Skin epidermis (tissue), 12 donors: ENCODE data around the gene HERPUD1.
"Not testable (repeated sequence)": the region's sequence is repeated elsewhere in the genome, so short reads cannot be mapped to it uniquely, and the experiment has no call there.

Experiments
- H3K27ac ChIP-seq, 21 experiments: fragments of 200-600 bp; sonication (generic) in 11 of 21; one replicate each; pipeline ENCODE4 v1.5.0; 2020; ENCODE audit warnings: mild to moderate bottlenecking in 3 of 21, inconsistent platforms in 2 of 21, moderate library complexity in 2 of 21
- H3K4me3 ChIP-seq, 7 experiments: fragments of 200-600 bp; sonication (generic) in 2 of 7; one replicate each; pipeline ENCODE4 v1.5.0; 2020; ENCODE audit warnings: inconsistent platforms in 2 of 7, mild to moderate bottlenecking in 2 of 7, moderate library complexity in 1 of 7

The HERPUD1 gene

DNA sequence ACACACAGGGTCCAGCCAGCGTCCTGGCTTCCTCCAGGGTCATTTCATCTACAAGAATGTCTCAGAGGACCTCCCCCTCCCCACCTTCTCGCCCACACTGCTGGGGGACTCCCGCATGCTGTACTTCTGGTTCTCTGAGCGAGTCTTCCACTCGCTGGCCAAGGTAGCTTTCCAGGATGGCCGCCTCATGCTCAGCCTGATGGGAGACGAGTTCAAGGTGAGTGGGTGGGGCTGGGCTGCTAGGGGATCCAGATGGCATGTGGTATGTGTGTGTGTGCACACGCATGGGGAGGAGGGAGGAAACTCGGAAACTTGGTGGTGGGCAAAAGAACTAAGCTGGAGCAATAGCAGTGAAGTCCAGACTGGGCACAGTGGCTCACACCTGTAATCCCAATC, 41.4 kb downstream of the HERPUD1 start:
- no peak overlapping the region for H3K4me3 ChIP-seq
- no peak overlapping the region for H3K27ac ChIP-seq

GRCh38 chr16:56973899-56974298, 42.0 kb downstream of the HERPUD1 start:
- H3K4me3 ChIP-seq, H3K27ac ChIP-seq: not testable (repeated sequence)

GRCh38 chr16:56974549-56975300, 42.8 kb downstream of the HERPUD1 start:
- Histone ChIP-seq H3K4me3 (no peak overlapping the region), H3K27ac (no peak overlapping the region)

- H3K4me3 ChIP-seq = no peak overlapping the region
- H3K27ac ChIP-seq = no peak overlapping the region
Measured at GRCh38 chr16:56975714-56976113, 43.8 kb downstream of the HERPUD1 start.

DNA sequence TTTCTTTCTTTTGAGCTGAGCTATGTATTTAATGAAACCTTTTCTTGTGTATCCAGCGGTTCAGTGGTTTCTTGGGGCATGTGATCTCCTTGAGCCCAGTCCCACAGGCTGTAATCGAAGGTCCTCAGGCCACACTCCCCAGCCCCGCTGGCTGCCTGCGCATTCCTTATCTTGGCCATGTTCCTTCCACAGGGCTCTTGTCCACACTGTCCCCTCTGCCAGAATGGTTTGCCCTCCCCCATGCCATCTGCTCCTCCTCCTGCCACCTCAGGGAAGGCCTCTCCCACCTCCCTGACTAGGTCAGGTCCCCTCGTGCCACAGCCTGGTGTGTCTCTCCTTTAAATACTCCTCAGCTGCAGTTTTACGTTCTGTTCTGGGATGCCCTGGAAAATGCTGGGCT, 45.3 kb downstream of the HERPUD1 start:
- Histone ChIP-seq H3K27ac (no peak overlapping the region), H3K4me3 (no peak overlapping the region)

GRCh38 chr16:56977823-56978430, 46.0 kb downstream of the HERPUD1 start:
- H3K27ac ChIP-seq = no peak overlapping the region
- no peak overlapping the region for H3K4me3 ChIP-seq

DNA sequence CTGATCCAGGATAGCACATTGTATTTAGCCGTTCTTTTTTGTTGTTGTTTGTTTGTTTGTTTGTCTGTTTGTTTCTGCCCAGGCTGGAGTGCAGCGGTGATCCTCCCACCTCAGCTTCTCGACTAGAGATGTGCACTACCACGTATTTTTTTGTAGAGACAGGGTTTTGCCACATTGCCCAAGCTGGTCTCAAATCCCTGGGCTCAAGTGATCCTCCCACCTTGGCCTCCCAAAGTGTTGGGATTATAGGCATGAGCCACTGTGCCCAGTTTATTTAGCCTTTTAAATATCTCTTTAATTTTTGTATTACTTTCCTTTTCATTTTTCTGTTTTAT, 48.2 kb downstream of the HERPUD1 start:
- H3K27ac ChIP-seq = no peak overlapping the region
- H3K4me3 ChIP-seq = no peak overlapping the region

DNA sequence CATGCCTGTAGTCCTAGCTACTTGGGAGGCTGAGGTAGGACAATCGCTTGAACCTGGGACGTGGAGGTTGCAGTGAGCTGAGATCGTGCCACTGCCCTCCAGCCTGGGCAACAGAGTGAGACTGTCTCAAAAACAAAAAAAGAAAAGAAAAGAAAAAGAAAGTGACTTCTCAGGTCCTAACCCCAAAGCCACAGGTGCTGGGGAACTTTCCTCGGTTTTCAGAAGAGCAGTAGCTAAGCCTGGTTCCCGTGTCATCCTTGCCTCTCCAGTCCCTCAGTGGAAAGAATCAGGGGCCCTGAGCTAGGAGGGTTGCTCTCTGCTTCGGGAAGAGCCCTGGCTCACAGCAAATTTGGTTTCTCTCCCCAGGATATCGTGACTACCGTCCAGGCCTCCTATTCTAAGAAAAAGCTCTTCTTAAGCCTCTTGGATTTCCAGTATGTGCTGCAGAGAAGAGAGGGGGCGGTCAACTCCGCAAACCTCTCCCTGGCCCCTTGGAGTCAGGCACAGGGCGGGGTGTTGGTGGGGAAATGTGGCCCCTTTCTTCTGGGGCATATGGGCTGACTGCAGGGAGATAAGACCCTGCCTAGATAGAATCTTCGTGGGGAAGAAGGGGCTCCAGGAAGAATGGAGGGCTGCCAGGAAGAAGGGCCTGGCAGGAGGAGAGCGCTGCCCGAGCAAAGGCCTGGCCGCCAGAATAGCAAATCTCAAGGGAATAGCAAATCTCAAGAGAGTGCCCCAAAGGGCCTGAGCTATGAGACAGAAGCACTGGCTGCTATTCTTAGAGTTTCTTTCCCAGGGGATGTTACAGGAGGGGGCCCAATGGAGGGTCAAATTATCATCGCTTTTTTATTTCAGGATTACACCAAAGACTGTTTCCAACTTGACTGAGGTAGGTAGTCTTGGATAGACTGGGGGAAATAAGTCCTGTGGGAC, 49.1 kb downstream of the HERPUD1 start:
- H3K4me3 ChIP-seq = no peak overlapping the region
- peak overlapping the region in 1 of 21 experiments; percentile 15 for H3K27ac ChIP-seq

- Histone ChIP-seq H3K27ac (no peak overlapping the region), H3K4me3 (no peak overlapping the region)
Measured at GRCh38 chr16:56981729-56982271, 49.9 kb downstream of the HERPUD1 start.

GRCh38 chr16:56982695-56983094, 50.8 kb downstream of the HERPUD1 start:
- Histone ChIP-seq H3K4me3 (no peak overlapping the region), H3K27ac (peak overlapping the region in 1 of 21 experiments; percentile 17)

DNA sequence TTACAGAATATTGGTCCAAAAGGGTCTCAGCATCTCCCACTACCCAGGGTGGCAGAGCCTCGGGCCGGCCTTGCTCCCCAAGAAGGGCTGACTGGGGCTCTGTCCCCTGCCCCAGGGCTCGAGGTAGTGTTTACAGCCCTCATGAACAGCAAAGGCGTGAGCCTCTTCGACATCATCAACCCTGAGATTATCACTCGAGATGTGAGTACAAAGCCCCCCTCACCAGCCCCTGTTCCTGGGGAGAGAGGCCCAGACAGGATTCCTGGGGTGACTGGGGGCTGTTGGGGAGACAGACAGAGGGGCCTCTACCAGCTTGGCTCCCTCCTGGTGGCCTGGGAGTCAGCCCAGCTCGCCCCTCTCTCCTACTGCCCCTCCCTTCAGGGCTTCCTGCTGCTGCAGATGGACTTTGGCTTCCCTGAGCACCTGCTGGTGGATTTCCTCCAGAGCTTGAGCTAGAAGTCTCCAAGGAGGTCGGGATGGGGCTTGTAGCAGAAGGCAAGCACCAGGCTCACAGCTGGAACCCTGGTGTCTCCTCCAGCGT, 51.3 kb downstream of the HERPUD1 start:
- peak overlapping the region in 1 of 21 experiments; percentile 47 for H3K27ac ChIP-seq
- H3K4me3 ChIP-seq = no peak overlapping the region

DNA sequence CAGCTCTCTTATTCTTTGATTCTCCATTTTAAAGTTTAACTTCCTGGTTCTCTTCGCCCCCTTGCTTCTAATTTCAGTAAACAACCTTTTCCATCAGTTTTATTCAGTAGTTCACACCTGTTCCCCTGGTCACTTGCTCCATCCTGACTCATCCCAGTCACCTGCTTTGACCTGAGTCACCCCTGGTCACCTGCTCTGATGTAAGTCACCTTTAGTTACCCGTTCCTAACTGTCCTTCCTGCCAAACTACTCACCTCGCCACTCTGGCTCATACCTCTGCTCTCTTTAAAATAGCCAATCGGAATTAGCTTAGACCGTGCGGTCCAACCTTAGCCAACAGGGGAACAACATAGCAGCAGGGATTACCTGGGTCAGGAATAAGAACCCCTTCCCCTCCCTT, 52.7 kb downstream of the HERPUD1 start:
- peak overlapping the region in 13 of 21 experiments; percentile 55 to 99 (median 78) for H3K27ac ChIP-seq
- no peak overlapping the region for H3K4me3 ChIP-seq

GRCh38 chr16:56985288-56985961, 53.5 kb downstream of the HERPUD1 start:
- peak overlapping the region in 20 of 21 experiments; percentile 22 to 99 (median 74) for H3K27ac ChIP-seq
- no peak overlapping the region for H3K4me3 ChIP-seq

- Histone ChIP-seq H3K27ac (peak overlapping the region in 20 of 21 experiments; percentile 22 to 99 (median 74)), H3K4me3 (no peak overlapping the region)
Measured at GRCh38 chr16:56985962-56986360, 54.0 kb downstream of the HERPUD1 start.

DNA sequence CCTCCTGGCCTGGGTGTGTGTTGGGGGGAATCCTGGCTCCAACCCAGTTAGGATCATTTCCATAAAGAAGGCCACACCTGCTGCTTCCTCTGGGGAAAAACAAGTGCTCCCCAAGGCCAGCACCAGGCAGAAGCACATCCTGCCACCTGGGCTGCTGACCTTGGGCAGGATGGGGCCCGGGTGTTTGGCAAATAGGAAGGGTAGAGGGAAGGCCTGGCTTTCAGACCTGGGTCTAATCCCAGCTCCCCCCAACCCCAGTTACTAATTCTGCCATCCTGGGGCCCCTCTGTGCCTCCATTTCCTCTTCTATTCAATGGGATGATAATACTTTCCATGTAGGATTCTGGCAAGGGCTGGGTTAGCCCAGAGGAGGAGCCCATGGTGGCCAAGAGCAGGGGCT, 54.4 kb downstream of the HERPUD1 start:
- Histone ChIP-seq H3K27ac (peak overlapping the region in 18 of 21 experiments; percentile 33 to 99 (median 78)), H3K4me3 (no peak overlapping the region)

- H3K4me3 ChIP-seq = not testable (repeated sequence)
- H3K27ac ChIP-seq = peak overlapping the region in 13 of 21 experiments; percentile 68 to 99 (median 96)
Measured at GRCh38 chr16:56986908-56987307, 55.0 kb downstream of the HERPUD1 start.

DNA sequence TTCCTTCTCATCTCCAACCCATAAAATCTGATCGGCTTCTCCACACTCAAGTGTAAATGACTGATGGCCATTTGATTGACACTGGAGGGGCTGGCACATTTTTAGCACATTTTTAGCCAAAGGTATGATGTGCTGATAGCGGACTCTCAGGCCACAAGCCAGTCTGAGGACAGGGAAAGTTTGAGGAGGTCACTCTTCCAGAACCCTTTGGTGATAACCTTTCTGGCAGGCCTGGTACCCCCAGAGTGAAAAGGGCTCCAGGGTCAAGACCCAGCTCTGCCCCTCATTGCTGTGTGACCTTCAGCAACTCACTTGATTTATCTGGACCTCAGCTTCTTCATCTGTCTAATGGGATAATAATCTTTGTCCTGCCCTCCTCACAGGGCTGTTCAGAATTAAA, 55.8 kb downstream of the HERPUD1 start:
- H3K27ac ChIP-seq = peak overlapping the region in 17 of 21 experiments; percentile 26 to 99 (median 95)

DNA sequence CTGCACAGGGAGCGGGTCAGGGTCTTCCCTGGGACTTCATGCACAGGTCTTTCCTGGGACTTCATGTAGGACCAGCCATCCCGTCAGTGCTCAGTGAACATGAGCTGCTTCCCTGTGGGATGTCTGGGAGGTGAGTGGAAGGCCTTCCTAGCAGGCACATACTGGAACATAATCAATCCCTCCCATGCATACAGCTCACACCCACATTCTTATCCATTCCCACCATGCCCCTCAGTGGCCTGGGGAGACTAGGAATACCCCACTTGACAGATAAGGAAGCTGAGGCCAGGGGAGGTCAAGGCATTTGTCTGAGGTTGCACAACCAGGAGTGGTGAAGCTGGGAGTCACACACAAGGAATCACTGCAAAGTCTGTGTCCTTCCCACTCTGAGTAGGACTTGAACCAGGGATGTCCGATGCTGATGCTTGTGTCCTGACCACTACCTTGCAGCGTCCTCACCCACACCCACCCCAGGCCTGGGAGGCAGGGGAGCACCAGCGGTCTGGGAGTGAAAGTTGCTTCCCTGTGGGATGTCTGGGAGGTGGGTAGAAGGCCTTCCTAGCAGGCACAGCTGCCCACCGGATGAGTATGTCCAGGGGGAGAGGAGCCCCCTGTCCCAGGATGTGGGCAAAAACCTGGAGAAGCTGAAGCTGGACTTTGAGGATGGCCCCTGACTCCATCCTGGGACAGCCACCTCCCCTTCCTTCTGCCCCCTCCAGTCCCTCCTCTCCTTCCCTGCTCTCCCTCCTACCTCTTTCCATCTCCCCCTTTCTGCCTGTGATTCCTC, 56.4 kb downstream of the HERPUD1 start:
- Histone ChIP-seq H3K27ac (peak overlapping the region; percentile 80 to 99 (median 93)), H3K4me3 (peak overlapping the region; percentile 59 to 75 (median 69))

More for the DNA sequence above, 55.8 kb downstream of the HERPUD1 start:
- H3K4me3 ChIP-seq = no peak overlapping the region
